Gastrocnemius medialis (tissue), 4 donors: ENCODE measurements around the gene CAPRIN1.

ENCODE experiments used
- CTCF ChIP-seq, 5 experiments: fragments of 450-650 bp in 3 of 5; fragments of 200-600 bp in 2 of 5; sonication (generic) in 2 of 5; IDR thresholded peaks in 4 of 5; conservative IDR thresholded peaks in 1 of 5; 1 replicate in 4 of 5; 2 replicates in 1 of 5; pipeline ENCODE4 v1.5.1; 2016 to 2019; ENCODE audit warnings: antibody characterized with exemption in 5 of 5, mild to moderate bottlenecking in 3 of 5, moderate library complexity in 3 of 5
- POLR2A ChIP-seq, 2 donors: fragments of 450-650 bp; IDR thresholded peaks; one replicate each; pipeline ENCODE4 v1.6.1; 2017; ENCODE audit warnings: antibody characterized with exemption in 2 of 2, mild to moderate bottlenecking in 2 of 2, moderate library complexity in 2 of 2

GRCh38 chr11:34120651-34121050 lies 69.1 kb downstream of the CAPRIN1 start:
- no peak for TF ChIP-seq POLR2A (IDR thresholded peaks at IDR 0.05)
- TF ChIP-seq CTCF (IDR thresholded peaks at IDR 0.05 in 4 of 5, conservative IDR thresholded peaks at IDR 0.05 in 1 of 5) = no peak
